Fibroblast of mammary gland (primary cell): ENCODE data around the gene DIP2C.
"Not testable (repeated sequence)": the region's sequence is repeated elsewhere in the genome, so short reads cannot be mapped to it uniquely, and the experiment has no call there.

ENCODE experiments used
- DNase-seq: peaks from one replicate; pipeline ENCODE4 v3.0.0-alpha.2; 2010; ENCODE audit warnings: low read depth
- H3K4me3 ChIP-seq: 2 replicates; pipeline ENCODE4 v1.5.1; 2011; ENCODE audit warnings: low read depth, mild to moderate bottlenecking, low read length, moderate library complexity; ENCODE audit not compliant: control insufficient read depth
- TF ChIP-seq, protein P1 (sequence below): conservative IDR thresholded peaks from 2 replicates; pipeline ENCODE4 v1.5.1; 2011; ENCODE audit warnings: low read depth, low read length, inconsistent platforms; ENCODE audit not compliant: control insufficient read depth, insufficient read depth

Gene DIP2C

DNA sequence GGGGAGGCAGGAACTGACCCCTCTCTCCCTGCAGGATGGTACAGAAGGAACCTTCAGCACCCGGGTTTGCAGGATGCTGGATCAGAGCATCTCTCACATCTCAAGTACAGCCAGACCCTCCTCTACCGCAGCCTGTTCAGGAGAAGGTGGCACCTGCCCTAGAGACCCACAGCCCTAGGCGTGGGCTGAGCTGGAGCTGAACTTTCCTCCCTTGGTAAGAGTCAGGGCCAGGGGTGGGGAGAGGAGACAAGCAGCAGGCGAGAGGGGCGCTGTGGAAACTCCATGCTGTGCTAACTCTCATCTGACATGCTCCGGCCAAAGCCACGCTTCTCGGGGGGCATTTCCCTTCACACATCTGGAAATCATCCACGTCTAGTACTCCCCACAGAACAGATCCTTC lies 154.4 kb downstream of the DIP2C start:
- H3K4me3 ChIP-seq, result no peak overlapping the region
- TF ChIP-seq, protein P1, sequence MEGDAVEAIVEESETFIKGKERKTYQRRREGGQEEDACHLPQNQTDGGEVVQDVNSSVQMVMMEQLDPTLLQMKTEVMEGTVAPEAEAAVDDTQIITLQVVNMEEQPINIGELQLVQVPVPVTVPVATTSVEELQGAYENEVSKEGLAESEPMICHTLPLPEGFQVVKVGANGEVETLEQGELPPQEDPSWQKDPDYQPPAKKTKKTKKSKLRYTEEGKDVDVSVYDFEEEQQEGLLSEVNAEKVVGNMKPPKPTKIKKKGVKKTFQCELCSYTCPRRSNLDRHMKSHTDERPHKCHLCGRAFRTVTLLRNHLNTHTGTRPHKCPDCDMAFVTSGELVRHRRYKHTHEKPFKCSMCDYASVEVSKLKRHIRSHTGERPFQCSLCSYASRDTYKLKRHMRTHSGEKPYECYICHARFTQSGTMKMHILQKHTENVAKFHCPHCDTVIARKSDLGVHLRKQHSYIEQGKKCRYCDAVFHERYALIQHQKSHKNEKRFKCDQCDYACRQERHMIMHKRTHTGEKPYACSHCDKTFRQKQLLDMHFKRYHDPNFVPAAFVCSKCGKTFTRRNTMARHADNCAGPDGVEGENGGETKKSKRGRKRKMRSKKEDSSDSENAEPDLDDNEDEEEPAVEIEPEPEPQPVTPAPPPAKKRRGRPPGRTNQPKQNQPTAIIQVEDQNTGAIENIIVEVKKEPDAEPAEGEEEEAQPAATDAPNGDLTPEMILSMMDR, result no peak
- DNase-seq, result no peak

DNA sequence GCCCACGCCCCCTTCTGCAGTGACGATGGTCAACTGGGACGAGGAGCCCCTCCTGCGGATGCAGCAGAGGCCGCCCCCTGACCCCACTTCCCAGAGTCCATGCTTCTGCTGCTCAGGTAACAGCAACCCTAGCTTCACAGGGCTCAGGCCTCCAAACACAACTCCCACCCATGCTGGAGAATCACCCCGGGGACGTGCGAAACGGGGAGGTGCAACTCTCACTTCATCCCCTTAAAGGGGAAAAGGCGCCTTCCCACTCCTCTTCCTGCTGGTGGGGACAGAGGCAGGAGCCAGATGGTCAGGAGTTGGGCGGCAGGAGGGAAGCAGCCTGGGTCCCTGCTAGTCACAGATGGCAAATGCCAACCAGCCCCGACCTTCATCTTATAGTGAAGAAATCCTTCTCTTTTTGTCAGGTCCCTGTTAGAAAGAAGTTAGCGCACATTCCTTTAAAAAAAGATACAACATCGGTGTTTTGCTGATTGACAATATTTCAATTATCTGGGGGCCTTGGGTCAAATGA lies 155.4 kb downstream of the DIP2C start:
- DNase-seq, result no peak
- no peak overlapping the region for H3K4me3 ChIP-seq
- TF ChIP-seq, protein P1, result no peak

DNA sequence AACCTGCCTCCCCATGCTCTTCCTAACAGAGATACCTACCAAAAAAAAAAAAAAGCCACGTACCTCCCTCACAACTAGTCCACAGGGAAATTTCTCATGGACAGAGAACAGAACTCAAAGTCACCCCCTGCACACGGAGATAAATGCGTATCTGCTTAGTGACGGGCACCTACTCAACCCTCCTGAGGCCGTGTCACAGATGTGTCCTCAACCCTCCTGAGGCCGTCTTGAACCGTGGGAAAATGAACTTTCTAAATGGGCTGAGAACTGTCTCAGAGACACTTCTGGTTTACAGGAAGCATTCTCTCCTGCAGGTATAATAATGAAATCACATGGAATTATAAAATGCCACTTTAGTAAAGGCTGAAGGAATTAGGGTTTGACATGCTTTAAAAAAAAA lies 155.9 kb downstream of the DIP2C start:
- TF ChIP-seq, protein P1, result no peak
- no peak for DNase-seq
- H3K4me3 ChIP-seq, result no peak overlapping the region

DNA sequence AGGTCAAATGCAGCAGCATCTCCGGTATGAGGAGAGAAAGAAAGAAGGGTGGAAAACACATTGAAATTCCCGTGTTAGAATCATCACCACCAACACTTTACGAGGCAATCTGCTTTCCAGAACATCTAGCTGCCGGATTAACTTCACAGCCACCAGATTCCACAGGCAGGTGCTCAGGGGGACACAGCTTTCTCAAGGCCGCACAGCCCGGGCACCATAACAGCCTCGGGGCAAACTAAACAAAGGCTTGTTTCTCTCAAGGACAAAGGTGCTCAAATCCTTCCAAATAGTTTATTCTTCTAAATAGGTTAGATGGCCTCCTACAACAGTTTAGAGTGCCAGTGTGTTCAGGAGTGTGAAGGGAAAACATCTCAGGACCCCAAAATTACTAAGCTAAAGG lies 156.3 kb downstream of the DIP2C start:
- H3K4me3 ChIP-seq, result no peak overlapping the region
- DNase-seq, result no peak
- TF ChIP-seq, protein P1, result no peak

DNA sequence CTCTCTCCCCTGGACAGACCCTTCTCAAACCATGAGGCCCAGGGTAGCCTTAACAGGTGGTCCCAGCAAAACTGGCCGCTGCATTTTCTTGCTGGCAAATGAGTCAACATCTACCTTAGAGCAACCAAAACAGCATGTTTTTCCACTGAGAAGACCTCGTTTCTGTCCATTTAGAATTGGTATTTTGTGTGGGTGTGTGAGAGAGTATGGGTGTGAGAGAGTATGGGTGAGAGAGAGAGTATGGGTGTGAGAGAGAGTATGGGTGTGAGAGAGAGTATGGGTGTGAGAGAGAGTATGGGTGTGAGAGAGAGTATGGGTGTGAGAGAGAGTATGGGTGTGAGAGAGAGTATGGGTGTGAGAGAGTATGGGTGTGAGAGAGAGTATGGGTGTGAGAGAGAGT lies 157.1 kb downstream of the DIP2C start:
- not testable (repeated sequence) for H3K4me3 ChIP-seq, DNase-seq

DNA sequence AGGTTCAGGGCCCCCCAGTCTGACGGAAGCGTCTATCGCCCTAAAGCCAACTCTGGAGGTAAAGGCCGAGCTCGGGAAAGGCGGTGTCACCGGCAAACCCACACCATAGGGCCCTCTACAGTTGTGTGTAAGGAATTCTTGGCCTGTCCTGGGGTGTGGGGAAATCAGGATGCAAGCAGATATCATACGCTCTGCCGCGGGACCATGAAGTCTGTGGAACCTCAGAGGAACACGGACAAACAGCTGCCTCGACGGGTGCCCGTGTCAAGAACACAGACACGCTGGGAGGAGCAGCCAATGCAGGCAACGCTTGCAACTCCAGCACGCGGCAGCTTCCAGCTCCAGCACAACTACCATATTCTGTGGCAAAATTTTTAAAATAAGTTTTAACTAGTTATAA lies 157.9 kb downstream of the DIP2C start:
- TF ChIP-seq, protein P1, result no peak

DNA sequence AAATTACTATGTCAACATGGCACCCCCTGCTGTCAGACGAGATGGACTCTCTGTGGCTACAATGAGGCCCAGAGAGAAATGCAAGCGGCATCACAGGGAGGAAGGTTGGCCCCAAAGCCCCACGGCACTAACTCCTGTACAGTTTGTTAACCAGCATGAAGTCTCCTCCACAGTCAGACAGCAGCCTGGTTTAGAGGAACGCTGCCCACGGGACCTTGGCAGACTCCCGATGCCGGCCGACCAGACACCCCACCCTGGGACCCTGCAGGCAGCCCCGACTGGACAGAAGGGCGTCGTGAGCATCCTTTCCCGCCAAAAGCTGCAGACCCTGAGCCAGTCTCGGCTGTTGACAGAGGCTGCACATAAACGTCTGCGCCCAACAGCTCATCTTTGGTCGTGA lies 158.8 kb downstream of the DIP2C start:
- no peak for DNase-seq
- TF ChIP-seq, protein P1, result no peak
- no peak overlapping the region for H3K4me3 ChIP-seq

More for the DNA sequence above, 157.9 kb downstream of the DIP2C start:
- no peak for DNase-seq
- no peak overlapping the region for H3K4me3 ChIP-seq
